Right atrium auricular region (tissue), 2 donors: Measurements from ENCODE around the gene RSAD2. TPM values are rescaled to one million over a fixed set of nuclear protein-coding genes. Genes with fewer than 3 reads are reported as not detected.

Experiments used
- DNase-seq: peaks from one replicate; pipeline ENCODE4 v3.0.0-alpha.2; 2019; ENCODE audit warnings: low spot score
- H3K27ac ChIP-seq, 2 donors: fragments of 200-600 bp; sonication (generic); 1 replicate in 1 of 2; 2 replicates in 1 of 2; pipeline ENCODE4 v1.5.1; 2016 to 2019
- H3K27me3 ChIP-seq, 2 donors: fragments of 200-600 bp; sonication (generic); one replicate each; pipeline versions ENCODE4 v1.5.1 to v1.6.0; 2017 to 2019
- H3K36me3 ChIP-seq: fragments of 200-600 bp; sonication (generic); one replicate; pipeline ENCODE4 v1.5.1; 2016
- H3K4me1 ChIP-seq, 2 donors: fragments of 200-600 bp; sonication (generic); one replicate each; pipeline versions ENCODE4 v1.5.1 to v1.6.0; 2017 to 2019
- H3K4me3 ChIP-seq, 2 donors: fragments of 200-600 bp; sonication (generic); 1 replicate in 1 of 2; 2 replicates in 1 of 2; pipeline ENCODE4 v1.5.1; 2017 to 2019; ENCODE audit warnings: mild to moderate bottlenecking in 1 of 2, moderate library complexity in 1 of 2
- H3K9me3 ChIP-seq, 2 donors: fragments of 200-600 bp; sonication (generic); one replicate each; pipeline ENCODE4 v1.5.1; 2019
- CTCF ChIP-seq, 2 donors: fragments of 200-600 bp; sonication (generic); IDR thresholded peaks; one replicate each; pipeline ENCODE4 v1.5.1; 2019; ENCODE audit warnings: antibody characterized with exemption in 2 of 2
- total RNA-seq, 2 donors: library from RNA; depleted of rRNA; stranded (reverse); fragments of >200 nt; gene quantifications; one replicate each; pipeline ENCODE4 v1.1.0, GENCODE V29; 2016

RSAD2 gene
- total RNA-seq, 2 donors from 2014 or later = 1.5 to 3.6 TPM

- DNase-seq = no peak
- Histone ChIP-seq H3K36me3 (no peaks in the 10 kb centered on the region), H3K27ac (peak overlapping the region; percentile 69 to 84), H3K27me3 (no peaks in the 10 kb centered on the region), H3K4me3 (peak overlapping the region; percentile 61 to 85), H3K4me1 (peaks cover 0 to 21% of the 10 kb centered on the region in 2 donors), H3K9me3 (no peaks in the 10 kb centered on the region)
- no peak for TF ChIP-seq CTCF (IDR thresholded peaks at IDR 0.05)
These were observed 12.6 kb upstream of the RSAD2 start for GRCh38 chr2:6864923-6865345.

DNA sequence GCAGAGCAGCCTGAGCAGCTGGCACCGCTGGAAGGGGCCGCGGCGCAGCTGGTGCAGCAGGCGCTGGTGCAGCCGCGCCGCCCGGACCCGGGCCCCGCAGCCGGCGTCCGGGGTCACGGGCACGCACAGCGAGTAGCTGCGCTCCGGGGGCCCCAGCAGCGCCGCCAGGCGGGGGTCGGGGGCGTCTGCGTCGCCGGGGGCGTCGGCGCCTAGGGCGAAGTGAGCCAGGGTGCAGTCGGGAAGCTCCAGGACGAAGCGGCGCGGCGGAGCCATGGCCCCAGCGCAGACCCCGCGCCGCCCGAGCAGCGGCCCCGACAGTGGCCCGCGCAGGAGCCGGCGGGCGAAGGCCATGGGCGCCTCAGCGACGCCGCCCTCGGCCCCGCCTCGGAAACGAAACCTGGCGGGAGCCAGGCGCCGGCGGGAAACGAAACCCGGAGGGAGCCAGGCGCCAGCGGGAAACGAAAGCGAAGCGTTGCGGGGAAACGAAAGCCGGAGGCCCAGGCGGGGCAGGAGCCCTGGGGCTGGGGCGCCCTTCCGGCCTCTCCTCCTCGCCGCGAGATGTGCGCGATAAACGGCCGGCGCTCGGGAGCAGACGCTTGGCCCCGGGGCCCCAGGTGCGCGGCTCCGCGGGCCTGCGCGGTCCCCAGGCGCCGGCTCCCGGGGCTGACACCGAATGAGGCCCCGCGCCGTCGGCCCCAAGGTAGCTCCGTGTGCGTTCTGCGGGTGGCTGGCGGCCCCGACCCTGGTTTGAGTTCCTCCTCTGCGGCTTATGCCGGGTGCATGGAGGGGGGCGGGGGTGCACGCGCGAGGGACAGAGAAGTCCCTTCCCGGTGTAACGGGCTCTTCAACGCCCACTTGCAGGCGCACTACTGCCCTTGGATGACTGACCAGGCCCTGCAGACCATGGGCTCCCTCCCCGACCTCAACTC lies 12.0 kb upstream of the RSAD2 start, which contains the start of gene CMPK2:
Gene CMPK2, minus strand, starts transcription at position 562 of the 929 bp plus-strand sequence. Its CDS starts 211 bp downstream, at position 351.
- Histone ChIP-seq H3K9me3 (no peaks in the 10 kb centered on the region), H3K36me3 (no peaks in the 10 kb centered on the region), H3K27ac (peak within 1 kb of the TSS; percentile 69 to 84), H3K27me3 (no peaks in the 10 kb centered on the region), H3K4me1 (peaks cover 0 to 21% of the 10 kb centered on the region in 2 donors), H3K4me3 (peak within 1 kb of the TSS; percentile 61 to 85)
- TF ChIP-seq CTCF (IDR thresholded peaks at IDR 0.05) = peak in 1 of 2 donors; percentile 31
- no peak for DNase-seq

- Histone ChIP-seq H3K4me1 (peaks cover 0 to 21% of the 10 kb centered on the region in 2 donors), H3K4me3 (peak overlapping the region; percentile 61 to 85), H3K9me3 (no peaks in the 10 kb centered on the region), H3K36me3 (no peaks in the 10 kb centered on the region), H3K27ac (peak overlapping the region; percentile 69 to 84), H3K27me3 (no peaks in the 10 kb centered on the region)
- peak in 1 of 2 donors; percentile 46 for TF ChIP-seq CTCF (IDR thresholded peaks at IDR 0.05)
- no peak for DNase-seq
These were observed 11.3 kb upstream of the RSAD2 start for GRCh38 chr2:6866275-6866671.

- Histone ChIP-seq H3K27ac (no peak overlapping the region), H3K4me3 (no peak overlapping the region), H3K4me1 (peaks cover 0 to 21% of the 10 kb centered on the region in 2 donors), H3K27me3 (no peaks in the 10 kb centered on the region), H3K36me3 (no peaks in the 10 kb centered on the region), H3K9me3 (no peaks in the 10 kb centered on the region)
- TF ChIP-seq CTCF (IDR thresholded peaks at IDR 0.05) = no peak
- no peak for DNase-seq
These were observed 10.6 kb upstream of the RSAD2 start for GRCh38 chr2:6866982-6867381.

DNA sequence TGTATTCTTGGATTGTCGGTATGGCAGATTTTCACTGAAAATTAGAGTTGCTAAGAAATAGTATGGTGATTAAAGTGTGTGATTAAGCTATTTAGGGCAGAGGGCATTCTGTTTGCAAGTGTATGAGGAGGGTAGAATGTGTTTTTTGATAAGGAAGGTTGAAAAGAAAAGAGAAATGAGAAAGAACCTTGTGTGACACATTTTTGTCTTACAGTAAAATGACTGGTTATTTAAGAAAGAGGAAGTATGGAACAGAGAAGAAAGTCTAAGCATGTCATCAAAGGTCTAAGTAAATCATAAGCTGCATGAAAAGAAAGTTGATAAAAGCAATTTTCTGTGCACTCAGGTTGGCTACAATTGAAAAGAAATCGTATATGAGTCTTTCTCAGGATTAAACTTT lies 5.2 kb upstream of the RSAD2 start:
- H3K9me3 ChIP-seq = no peaks in the 10 kb centered on the region
- DNase-seq = no peak
- no peaks in the 10 kb centered on the region for H3K36me3 ChIP-seq
- TF ChIP-seq CTCF (IDR thresholded peaks at IDR 0.05) = no peak
- no peaks in the 10 kb centered on the region for H3K4me1 ChIP-seq
- H3K27ac ChIP-seq = no peak overlapping the region
- no peaks in the 10 kb centered on the region for H3K27me3 ChIP-seq
- H3K4me3 ChIP-seq = no peak overlapping the region
